HepG2 (cell line): ENCODE results near the gene UBE2J1.

Experiments
- CENPX ChIP-seq: sonication (generic); formaldehyde crosslinking; IDR thresholded peaks from 2 replicates; pipeline ENCODE4 v1.9.0; 2021; ENCODE audit warnings: mild to moderate bottlenecking, missing genetic modification reagents, moderate library complexity
- MAX ChIP-seq: IDR thresholded peaks from 2 replicates; pipeline ENCODE4 v1.6.1; 2012; ENCODE audit warnings: inconsistent platforms
- ZNF768 ChIP-seq: sonication (generic); formaldehyde crosslinking; IDR thresholded peaks from 2 replicates; pipeline ENCODE4 v1.4.0; 2020; ENCODE audit warnings: missing genetic modification reagents
- TF ChIP-seq, protein P1 (sequence below): sonication (generic); formaldehyde crosslinking; IDR thresholded peaks from 2 replicates; pipeline ENCODE4 v1.5.0; 2020; ENCODE audit warnings: mild to moderate bottlenecking, missing genetic modification reagents, moderate library complexity

DNA sequence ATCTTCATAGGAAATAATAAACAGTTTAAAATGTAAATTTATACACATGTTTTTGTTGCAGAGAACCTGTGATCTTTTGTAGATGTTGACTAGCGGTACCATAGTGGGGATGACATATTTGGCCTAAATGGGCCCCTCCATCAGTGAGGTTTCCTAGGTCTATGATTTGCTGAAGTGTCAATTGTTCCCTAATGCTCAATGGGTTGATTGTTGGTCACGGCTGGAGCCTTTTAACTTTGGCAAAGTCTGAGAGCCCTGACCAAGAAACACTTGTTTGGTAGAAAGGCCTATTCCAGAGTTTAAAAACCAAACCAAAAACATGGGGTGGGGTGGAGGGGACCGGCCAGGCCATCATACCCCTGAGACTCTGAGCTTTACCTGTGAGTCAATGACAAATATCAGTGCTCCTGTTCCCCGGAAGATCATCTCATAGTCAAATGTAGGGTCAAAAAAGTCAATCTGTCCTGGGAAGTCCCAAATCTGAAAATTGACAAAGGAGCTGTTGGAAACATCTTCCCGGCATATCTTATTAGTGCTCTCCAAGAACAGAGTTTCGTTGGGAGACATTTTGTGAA is 34.5 kb upstream of the UBE2J1 start:
- TF ChIP-seq ZNF768 (CRISPR knock-in tag) (no peak), CENPX (no peak), MAX (no peak)
- TF ChIP-seq, protein P1, sequence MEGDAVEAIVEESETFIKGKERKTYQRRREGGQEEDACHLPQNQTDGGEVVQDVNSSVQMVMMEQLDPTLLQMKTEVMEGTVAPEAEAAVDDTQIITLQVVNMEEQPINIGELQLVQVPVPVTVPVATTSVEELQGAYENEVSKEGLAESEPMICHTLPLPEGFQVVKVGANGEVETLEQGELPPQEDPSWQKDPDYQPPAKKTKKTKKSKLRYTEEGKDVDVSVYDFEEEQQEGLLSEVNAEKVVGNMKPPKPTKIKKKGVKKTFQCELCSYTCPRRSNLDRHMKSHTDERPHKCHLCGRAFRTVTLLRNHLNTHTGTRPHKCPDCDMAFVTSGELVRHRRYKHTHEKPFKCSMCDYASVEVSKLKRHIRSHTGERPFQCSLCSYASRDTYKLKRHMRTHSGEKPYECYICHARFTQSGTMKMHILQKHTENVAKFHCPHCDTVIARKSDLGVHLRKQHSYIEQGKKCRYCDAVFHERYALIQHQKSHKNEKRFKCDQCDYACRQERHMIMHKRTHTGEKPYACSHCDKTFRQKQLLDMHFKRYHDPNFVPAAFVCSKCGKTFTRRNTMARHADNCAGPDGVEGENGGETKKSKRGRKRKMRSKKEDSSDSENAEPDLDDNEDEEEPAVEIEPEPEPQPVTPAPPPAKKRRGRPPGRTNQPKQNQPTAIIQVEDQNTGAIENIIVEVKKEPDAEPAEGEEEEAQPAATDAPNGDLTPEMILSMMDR (CRISPR knock-in tag), result no peak
